ENCODE results near the gene JAK1.
"Not testable (repeated sequence)": the region's sequence is repeated elsewhere in the genome, so short reads cannot be mapped to it uniquely, and the experiment has no call there.

JAK1 gene

DNA sequence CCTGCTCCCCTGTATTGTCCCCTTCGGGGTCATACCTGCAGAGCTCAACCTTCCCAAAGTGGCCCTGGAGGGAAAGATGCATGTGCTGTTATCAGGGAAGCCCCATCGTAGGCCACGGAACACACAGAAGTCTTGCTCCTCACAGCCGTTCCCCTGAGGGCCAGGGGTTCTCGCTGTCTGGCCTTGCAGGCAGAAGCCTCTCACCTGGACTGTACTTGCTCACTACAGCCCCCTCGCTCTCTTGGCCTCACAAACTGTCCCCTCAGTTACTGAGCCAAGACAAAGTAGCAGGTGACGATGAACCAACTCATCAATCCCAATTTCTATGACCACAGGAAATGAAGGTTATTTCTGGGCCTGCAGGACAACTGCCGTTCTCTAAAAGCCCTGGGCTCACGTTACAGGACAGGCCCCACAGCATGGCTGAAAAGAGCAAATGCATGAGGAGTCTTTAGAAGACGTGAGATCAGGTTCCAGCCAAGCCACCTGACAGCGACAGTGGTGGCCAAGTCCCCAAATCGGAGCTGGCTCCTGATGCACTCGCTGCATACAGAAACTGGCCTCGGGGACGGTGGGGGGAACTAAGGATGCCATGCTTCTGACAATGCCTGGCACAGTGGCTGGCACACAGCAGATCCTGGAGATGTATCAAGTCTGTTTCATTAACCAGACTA lies 126.5 kb downstream of the JAK1 start:
- no peak for DNase-seq (ENCODE audit: low read depth)

DNA sequence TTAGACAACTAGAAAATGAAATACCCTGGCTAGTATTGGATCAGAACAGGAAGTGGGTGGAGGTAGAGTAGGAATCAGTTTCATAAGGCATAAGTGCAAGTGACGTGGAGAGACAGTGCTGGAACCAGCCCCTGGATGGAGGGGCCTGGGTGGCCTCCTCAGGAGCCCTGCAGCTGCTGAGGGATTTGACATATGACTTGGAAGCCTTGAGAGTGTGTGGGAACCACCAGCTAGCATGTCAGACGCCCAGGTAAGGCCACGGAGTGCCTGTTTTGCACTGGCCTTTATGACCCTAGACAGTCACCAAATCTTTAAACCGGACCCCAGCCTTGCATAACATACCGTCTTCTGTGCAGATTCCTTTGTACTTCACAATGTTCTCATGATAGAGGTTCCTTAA lies 127.1 kb downstream of the JAK1 start:
- no peak for DNase-seq (ENCODE audit: low read depth)

DNA sequence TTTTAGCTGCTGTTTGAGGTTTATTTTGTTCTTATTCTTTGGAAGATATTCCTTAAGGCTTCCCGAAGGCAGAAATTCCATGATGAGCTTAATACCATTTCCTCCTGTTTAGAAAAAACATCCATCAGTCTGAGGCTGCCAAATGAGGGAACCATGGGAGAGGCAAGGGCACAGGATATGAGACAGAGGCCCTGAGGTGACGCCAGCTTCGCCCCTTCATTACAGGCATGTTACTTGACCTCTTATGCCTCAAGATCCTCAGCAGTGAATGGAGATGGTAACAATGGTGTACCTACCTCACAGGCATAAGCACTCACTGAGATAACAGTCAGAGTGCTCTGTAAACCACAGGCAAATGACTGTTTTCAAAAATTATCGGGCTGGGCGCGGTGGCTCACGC lies 127.9 kb downstream of the JAK1 start:
- no peak for DNase-seq (ENCODE audit: low read depth)

DNA sequence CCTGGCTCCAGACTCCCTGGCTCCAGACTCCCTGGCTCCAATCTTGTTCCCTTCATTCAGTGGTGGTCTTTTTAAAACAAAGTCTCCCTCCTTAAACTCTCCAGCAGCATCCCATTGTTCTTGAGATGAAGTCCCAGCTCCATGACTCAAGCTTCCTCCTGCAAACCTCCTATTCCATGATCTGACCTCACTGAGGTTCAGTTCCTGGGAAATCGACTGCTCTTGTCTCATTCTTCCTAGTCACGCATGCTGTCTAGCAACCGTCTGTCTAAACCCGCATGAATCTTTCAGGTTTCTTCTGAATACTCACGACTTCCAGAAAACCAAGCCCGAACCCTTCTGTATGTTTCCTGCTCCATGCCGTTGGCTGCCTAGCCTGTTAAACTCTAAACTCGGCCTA lies 129.5 kb downstream of the JAK1 start:
- DNase-seq (ENCODE audit: low read depth) = no peak

DNA sequence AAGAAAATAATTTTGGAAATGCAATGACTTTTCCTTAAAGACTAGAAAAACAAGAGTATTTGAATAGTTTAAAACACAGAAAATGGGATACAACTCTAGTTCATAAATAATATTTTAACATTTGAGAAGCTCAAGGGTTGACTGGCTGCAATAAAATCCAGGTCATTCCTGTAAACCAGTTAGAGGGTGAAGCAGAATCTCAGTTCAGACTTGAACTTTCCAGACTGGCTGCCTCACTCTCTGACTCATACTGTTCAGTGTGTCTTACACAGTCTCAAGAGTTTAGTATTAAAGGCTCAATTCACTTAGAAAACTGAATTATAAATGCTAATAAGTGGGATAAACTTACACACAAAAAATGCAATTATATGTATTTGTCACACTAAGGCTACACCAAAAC lies 131.6 kb downstream of the JAK1 start:
- no peak for DNase-seq (ENCODE audit: low read depth)

DNA sequence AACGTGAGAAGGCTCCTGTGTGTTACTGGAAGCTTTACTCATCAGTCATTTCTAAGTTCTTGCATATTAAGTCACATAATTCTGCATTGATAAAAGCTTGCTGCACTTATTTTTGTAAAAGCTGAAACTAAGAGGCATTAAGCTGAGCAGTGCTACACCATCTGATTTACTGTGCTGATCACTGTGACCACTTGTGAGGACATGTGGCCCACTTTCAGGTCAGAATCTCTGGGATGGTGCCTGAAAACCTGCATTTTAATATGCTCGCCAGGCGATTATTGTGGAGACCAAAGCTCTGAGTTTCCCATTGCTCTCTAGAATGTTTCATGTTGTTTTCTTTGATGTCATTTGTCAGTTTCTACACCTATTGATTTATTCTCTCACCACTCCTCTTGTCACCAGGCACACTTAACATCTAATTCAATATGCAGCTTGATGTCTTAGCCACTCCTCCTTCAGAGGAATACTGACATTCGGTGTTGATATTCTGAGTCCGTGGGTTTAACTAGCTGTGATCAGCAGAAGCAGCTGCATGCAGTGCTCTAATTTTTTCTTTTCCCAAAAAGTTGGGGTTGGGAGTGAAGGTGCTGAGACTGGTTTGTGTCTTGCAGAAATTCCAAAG lies 136.2 kb downstream of the JAK1 start:
- DNase-seq (ENCODE audit: low read depth) = no peak

DNA sequence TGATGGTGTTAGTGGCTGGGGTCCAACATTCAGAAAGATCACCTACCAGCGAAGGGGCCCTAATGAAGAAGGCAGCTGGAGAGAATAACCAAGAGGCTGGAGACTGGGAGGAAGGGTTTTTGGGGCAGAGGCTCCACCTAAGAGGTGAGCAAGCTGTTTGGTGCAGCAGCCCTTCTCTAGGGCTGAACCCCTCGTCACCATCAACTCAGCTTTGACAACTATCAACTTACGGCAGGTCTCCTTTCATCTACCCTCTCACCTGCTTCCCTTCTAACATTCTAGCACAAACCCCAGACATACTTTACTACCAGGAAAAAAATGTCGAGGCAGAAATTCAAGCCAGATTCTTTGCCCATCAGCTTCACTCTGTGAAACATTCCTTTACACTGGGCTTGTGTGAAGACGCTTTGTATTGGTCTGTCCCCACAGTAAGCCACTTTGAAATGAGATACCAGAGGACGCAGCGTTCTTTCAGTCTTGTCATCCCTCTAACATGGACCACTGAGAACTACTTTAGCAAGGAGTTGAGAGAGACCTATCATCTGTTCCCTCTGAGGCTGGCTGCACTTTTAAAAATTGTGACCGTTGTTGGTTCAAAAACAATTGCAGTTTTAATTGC lies 136.8 kb downstream of the JAK1 start:
- no peak for DNase-seq (ENCODE audit: low read depth)

DNA sequence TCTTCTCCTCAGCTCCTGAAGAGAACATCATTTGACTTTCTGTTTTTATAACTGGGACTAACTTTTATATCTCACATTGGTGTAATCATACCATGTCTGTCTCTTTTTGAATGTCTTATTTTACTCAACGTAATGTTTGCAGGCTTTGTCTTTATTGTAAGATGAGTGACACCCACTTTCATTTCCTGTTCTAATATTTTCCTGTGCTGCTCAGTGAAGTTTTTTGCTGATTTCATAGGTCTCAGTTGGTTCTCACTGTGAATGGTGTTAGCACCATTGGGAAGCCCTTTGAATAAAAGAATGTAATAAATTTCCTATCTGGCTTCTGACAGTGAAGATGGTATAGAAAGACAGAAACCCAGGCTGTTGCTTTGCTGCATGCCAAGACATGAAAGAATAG lies 137.5 kb downstream of the JAK1 start:
- DNase-seq (ENCODE audit: low read depth) = no peak

DNA sequence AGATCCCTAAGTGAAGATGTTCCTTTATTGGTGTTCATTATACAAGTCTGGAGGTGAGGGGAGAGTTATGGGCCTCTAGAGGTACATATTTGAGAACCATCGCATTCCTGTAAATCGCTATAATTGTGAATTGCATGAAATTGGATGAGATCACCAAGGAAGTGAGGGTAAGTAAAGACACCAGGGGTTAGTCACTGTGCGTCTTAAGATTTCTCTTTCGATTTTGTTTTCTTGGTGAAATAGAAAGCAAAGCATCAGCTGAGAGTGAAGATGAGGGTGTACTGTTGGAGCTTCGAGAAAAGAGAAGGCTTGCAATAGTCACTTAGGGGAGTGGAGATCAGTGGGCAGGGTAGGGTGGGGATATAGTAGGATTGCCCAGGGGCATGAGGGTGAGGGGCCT lies 139.4 kb downstream of the JAK1 start:
- DNase-seq (ENCODE audit: low read depth) = no peak

DNA sequence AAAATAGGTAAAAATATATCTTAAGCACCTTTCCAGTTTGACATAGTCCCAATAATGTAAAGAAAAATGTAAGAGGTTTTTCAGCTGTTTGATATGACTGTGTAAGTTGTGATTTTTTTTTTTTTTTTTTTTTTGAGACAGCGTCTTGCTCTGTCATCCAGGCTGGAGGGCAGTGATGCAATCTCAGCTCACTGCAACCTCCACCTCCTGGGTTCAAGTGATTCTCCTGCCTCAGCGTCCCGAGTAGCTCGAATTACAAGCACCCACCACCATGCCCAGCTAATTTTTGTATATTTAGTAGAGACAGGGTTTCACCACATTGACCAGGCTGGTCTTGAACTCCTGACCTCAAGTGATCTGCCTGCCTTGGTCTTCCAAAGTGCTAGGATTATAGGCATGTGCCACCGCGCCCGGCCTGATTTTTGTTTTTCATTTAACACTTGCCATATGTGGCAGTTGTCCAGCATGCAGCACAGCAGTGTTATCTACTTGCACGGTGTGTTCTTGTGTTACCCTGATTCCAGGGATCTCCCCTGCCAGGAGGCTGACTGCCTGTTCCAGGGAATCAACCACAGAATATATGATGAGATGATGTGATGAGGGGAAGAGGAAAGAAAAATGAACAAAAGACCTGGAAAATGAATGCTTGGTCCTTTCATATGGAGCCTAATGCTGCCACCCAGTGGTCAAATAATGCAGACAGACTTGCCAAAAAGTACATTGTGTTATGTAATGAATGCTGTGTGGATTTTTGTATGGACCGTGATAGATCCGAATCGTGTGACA lies 142.5 kb downstream of the JAK1 start:
- DNase-seq (ENCODE audit: low read depth) = peak; percentile 42

DNA sequence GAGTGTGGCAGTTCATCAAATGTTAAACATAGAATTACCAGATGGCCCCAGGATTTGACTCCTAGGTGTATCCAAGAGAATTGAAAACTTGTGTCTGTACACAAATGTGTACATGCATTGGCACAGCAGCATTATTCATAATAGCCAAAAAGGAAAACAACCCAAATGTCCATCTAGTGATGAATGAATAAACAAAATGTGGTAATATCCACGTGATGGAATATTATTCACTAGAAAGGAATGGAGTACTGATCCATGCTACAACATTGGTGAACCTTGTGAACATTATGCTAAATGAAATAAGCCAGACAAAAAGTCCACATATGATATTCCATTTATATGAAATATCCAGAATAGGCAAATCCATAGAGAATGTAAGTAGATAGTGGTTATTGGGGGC lies 143.7 kb downstream of the JAK1 start:
- no peak for DNase-seq (ENCODE audit: low read depth)

DNA sequence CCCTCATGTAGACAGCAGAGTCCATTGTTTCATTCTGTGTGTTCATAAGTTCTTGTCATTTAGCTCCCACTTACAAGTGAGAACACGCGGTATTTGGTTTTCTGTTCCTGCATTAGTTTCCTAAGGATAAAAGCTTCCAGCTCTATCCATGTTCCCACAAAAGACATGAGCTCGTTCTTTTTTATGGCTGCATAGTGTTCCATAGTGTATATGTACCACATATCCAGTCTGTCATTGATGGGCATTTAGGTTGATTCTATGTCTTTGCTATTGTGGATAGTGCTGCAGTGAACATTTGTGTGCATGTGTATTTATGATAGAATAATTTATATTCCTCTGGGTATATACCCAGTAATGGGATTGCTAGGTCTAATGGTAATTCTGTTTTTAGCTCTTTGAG lies 145.8 kb downstream of the JAK1 start:
- not testable (repeated sequence) for DNase-seq (ENCODE audit: low read depth)

DNA sequence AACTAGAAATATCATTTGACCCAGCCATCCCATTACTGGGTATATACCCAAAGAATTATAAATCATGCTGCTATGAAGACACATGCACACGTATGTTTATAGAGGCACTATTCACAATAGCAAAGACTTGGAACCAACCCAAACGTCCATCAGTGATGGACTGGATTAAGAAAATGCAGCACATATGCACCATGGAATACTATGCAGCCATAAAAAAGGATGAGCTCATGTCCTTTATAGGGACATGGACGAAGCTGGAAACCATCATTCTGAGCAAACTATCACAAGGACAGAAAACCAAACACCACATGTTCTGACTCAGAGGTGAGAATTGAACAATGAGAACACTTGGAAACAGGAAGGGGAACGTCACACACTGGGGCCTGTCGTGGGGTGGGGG lies 149.0 kb downstream of the JAK1 start:
- not testable (repeated sequence) for DNase-seq (ENCODE audit: low read depth)

DNA sequence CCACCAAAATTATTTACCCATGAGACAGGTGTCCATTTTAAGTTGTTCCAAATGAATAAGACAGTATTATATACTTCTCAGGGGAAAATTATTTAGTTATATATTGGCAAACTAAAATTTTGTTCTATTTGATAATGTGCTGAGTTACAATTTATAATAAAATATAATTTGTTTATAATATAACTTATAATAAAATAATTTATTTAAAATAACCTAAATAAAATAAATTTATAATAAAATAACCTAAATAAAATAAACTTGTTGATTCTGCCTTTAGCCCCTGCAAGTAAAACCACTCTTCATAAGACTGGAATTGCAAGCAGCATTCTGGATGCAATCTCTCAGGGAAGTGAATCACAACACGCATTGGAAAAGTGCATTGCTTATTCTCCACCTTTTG lies 151.9 kb downstream of the JAK1 start:
- DNase-seq (ENCODE audit: low read depth) = no peak

DNA sequence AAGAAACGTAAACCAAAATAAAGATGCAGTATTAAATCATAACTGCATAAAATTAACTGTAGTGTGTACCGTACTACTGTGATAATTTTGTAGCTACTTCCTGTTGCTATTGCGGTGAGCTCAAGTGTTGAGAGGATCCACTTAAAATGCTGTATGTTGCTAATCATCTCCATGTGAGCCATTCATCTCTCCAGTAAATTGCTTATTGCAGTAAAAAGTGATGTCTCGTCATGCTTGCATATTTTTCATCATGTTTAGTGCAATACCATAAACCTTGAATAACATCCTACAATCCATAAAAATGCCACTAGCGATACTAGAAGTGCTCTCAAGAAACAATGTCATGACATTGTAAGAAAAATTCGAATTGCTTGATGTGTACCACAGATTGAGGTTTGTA lies 155.2 kb downstream of the JAK1 start:
- DNase-seq (ENCODE audit: low read depth) = no peak

DNA sequence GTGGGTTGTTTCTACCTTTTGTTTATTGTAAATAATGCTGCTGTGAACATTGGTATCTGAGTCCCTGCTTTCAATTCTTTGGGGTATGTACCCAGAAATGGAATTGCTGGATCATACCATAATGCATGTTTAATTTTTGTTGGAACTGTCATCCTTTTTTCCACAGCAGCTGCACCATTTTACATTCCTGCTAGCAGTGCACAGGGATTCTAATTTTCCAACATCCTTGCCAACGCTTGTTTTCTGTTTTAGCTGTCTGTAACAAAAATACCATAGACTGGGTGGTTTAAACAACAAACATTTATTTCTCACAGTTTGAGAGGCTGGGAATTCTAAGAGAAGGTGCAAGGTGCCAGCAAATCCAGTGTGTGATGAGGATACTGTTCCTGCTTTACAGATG lies 156.3 kb downstream of the JAK1 start:
- DNase-seq (ENCODE audit: low read depth) = no peak

DNA sequence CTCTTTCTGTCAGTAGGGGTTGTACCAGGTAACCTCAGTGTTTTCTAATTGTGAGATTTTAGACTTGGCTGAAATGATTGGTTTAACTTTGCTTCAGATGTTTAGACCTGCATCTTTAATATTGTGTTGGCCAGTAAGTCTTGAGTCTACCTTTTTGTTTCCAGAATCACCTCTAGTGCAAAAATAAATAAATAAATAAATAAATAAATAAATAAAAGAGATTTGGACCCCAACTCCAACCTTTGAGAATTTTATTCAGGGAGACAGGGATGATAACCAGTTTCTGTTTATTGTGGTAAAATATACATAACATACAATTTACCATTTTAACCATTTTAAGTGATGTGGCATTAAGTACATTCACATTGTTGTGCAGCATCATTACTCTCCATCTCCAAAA lies 157.0 kb downstream of the JAK1 start:
- no peak for DNase-seq (ENCODE audit: low read depth)

DNA sequence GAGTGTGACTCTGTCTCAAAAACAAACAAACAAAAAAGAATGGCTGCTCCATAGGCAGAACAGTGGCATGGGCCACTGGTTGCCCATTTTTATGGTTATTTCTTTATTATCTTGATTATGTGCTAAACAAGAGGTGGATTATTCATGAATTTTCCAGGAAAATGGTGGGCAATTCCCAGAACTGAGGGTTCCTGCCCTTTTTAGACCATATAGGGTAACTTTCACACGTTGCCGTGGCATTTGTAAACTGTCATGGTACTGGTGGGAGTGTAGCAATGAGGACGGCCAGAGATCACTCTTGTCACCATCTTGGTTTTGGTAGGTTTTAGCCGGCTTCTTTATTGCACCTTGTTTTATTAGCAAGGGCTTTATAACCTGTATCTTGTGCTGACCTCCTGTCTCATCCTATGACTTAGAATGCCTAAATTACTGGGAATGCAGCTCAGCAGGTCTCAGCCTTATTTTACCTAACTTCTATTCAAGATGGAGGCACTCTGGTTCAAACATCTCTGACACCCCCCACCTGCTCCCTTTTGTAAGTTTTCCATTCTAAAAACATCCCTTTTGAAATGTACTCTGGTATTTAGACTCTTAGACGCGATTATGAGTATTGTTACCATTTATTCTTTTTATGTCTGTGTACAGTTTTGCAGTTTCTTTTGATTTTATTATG lies 164.4 kb downstream of the JAK1 start:
- DNase-seq (ENCODE audit: low read depth) = no peak

DNA sequence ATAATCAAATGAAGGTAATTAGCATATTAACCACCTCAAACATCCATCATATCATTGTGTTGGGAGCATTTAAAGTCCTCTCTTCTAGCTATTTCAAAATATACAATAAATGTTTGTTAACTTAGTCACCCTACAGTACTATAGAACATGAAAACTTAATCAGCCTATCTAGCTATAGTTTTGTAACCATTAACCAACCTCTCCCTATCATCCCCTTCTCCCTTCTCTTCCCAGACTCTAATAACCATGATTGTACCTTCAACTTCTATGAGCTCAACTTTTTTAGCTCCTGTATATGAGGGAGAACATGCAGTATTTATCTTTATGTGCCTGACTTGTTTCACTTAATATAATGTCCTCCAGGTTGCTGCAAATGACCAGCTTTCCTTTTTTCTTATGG lies 167.5 kb downstream of the JAK1 start:
- no peak for DNase-seq (ENCODE audit: low read depth)

DNA sequence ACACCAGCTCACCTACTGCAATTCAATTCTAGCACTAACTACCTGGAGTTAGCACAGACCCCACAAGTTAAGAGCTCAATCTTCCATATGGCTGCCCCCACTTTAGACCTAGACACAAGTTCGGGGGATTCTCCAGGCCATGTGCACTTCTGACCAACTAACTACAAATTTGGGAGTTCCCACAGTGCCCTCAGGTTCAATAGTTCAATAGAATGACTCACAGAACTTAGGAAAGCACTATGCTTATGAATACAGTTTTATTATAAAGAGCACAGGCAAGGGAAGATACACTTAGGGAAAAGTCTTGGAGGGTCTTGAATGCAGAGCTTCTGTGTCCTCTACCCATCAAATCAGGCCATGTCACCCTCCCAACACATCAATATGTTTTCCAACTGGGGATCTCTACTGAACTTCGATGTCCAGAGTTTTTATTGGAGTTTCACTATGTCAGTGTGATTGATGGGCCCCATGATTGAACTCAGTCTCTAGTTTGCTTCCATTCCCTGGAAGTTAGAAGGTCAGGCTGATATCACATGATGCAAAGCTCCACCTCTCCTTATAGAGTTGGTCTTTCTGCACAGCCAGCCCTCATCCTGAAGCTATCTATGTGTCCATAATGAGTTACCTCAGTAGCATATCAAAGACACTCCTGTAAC lies 175.4 kb downstream of the JAK1 start:
- DNase-seq (ENCODE audit: low read depth) = no peak

Measured in activated T-cell treated with anti-CD3 and anti-CD28 coated beads for 1 hour (primary cell).